Suprapubic skin (tissue), 4 donors: Measurements from ENCODE around the gene EEFSEC.

Experiments used
- EP300 ChIP-seq: sonication (generic); formaldehyde crosslinking; IDR thresholded peaks from one replicate; pipeline ENCODE4 v1.6.1; 2017; ENCODE audit warnings: antibody characterized with exemption
- POLR2AphosphoS5 ChIP-seq, 3 donors: sonication (generic); formaldehyde crosslinking; IDR thresholded peaks; one replicate each; pipeline ENCODE4 v1.6.1; 2017; ENCODE audit warnings: antibody characterized with exemption in 3 of 3
- TF ChIP-seq, protein P1 (sequence below), 2 donors: fragments of 200-600 bp in 1 of 2; fragments of 450-650 bp in 1 of 2; sonication (generic) in 1 of 2; IDR thresholded peaks; one replicate each; pipeline ENCODE4 v1.5.1; 2016 to 2019; ENCODE audit warnings: antibody characterized with exemption in 2 of 2, mild to moderate bottlenecking in 1 of 2, moderate library complexity in 1 of 2

DNA sequence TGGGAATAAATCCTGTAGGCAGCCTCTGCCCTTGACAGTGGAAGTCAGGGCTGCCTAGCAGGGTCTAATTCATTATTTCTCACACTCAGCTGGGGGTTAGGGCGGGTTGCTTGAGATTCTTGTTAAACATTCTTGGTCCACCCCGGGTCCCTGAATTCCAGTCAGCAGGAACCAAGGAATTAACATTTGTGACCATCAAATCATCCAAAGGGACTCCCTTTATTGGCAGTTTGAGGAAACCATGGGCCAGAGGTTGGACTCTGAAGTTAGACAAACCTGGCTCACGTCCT, 122.8 kb downstream of the EEFSEC start:
- TF ChIP-seq, protein P1, sequence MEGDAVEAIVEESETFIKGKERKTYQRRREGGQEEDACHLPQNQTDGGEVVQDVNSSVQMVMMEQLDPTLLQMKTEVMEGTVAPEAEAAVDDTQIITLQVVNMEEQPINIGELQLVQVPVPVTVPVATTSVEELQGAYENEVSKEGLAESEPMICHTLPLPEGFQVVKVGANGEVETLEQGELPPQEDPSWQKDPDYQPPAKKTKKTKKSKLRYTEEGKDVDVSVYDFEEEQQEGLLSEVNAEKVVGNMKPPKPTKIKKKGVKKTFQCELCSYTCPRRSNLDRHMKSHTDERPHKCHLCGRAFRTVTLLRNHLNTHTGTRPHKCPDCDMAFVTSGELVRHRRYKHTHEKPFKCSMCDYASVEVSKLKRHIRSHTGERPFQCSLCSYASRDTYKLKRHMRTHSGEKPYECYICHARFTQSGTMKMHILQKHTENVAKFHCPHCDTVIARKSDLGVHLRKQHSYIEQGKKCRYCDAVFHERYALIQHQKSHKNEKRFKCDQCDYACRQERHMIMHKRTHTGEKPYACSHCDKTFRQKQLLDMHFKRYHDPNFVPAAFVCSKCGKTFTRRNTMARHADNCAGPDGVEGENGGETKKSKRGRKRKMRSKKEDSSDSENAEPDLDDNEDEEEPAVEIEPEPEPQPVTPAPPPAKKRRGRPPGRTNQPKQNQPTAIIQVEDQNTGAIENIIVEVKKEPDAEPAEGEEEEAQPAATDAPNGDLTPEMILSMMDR (IDR thresholded peaks at IDR 0.05), result no peak
- no peak for TF ChIP-seq POLR2AphosphoS5 (IDR thresholded peaks at IDR 0.05)
- TF ChIP-seq EP300, result no peak
